ENCODE data around the gene FHOD3. TPM values are rescaled to one million over a fixed set of nuclear protein-coding genes. Genes with fewer than 3 reads are reported as not detected.

Gene FHOD3
- total RNA-seq, 1 experiment from 2014 or later, result 5.0 TPM

DNA sequence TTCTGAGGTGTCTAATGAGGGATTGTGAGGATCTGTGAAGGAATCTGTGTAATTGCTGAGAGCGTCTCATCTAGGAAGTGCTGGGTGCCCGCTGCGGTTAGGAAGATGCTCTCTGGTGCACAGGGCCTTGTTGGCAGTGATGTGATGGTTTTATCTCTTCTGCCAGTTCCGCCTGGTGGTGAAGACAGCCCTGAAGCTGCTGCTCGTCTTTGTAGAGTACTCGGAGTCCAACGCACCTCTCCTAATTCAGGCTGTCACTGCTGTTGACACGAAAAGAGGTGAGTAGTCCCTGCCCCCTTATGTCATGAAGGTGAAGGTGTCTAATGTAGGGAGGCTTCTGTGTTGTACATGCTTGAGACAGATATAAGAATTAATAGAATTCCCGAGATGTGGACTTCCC is 297.1 kb downstream of the FHOD3 start:
- no peak for DNase-seq (ENCODE audit: unreplicated experiment)
- H3K4me3 Mint-ChIP-seq (ENCODE audit: unreplicated experiment), result no peak overlapping the region
- H3K27me3 Mint-ChIP-seq (ENCODE audit: insufficient read depth, unreplicated experiment), result no peaks in the 10 kb centered on the region
- ChIA-PET POLR2A (no interaction called here), CTCF (no interaction called here)
- H3K36me3 Mint-ChIP-seq (ENCODE audit: insufficient read depth, unreplicated experiment), result peaks cover 7% of the 10 kb centered on the region
- TF ChIP-seq, protein P1, sequence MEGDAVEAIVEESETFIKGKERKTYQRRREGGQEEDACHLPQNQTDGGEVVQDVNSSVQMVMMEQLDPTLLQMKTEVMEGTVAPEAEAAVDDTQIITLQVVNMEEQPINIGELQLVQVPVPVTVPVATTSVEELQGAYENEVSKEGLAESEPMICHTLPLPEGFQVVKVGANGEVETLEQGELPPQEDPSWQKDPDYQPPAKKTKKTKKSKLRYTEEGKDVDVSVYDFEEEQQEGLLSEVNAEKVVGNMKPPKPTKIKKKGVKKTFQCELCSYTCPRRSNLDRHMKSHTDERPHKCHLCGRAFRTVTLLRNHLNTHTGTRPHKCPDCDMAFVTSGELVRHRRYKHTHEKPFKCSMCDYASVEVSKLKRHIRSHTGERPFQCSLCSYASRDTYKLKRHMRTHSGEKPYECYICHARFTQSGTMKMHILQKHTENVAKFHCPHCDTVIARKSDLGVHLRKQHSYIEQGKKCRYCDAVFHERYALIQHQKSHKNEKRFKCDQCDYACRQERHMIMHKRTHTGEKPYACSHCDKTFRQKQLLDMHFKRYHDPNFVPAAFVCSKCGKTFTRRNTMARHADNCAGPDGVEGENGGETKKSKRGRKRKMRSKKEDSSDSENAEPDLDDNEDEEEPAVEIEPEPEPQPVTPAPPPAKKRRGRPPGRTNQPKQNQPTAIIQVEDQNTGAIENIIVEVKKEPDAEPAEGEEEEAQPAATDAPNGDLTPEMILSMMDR (IDR thresholded peaks at IDR 0.05; ENCODE audit: unreplicated experiment), result no peak
- no peaks in the 10 kb centered on the region for H3K9me3 Mint-ChIP-seq (ENCODE audit: unreplicated experiment)
- peaks cover 17% of the 10 kb centered on the region for H3K4me1 Mint-ChIP-seq (ENCODE audit: insufficient read depth, unreplicated experiment)
- H3K27ac Mint-ChIP-seq (ENCODE audit: low read depth, unreplicated experiment), result no peak overlapping the region
- intact Hi-C loops (cut with micrococcal nuclease), result no loop called here
- BruUV-seq (replicated peaks), result no TSS peak

DNA sequence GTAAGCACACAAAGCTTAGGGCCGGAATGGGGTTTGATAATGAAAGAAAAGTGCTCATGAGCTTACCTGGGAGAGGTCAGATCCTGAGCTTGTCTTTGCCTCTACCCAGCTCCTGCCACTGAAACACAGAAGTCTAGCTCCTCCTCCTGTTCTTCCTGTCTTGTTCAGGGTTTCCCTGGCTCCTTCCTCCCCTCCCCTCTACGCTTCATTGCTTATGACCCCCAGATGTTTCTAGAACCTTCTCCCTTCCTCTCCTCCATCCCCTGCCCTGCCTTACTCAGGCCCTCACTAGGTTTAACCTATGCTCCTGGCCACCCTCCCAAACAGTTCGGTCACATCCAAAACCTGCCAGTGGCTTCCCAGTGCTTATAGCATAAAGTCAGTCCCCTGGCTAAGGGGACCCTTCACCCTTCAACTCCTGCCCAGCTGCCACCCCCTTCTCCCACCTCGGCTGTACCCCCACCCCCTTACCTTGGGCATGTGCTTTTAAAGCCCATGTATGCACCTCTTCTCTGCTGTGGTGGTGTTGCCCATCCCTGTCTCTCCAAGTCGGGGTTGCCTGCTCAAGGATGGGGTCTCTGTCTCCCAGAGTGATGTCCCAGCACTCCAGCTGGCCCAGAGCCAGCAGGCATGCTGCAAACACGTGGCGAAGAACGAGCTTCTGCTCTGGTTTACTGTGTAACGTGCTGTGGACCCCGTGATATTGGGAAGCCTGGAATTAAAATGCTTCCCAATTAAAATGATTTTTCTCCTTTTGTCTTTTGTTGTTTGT is 297.7 kb downstream of the FHOD3 start:
- Mint-ChIP-seq H3K36me3 (ENCODE audit: insufficient read depth, unreplicated experiment) (peaks cover 7% of the 10 kb centered on the region), H3K27me3 (ENCODE audit: insufficient read depth, unreplicated experiment) (no peaks in the 10 kb centered on the region), H3K4me3 (ENCODE audit: unreplicated experiment) (no peak overlapping the region), H3K9me3 (ENCODE audit: unreplicated experiment) (no peaks in the 10 kb centered on the region), H3K4me1 (ENCODE audit: insufficient read depth, unreplicated experiment) (peaks cover 17% of the 10 kb centered on the region), H3K27ac (ENCODE audit: low read depth, unreplicated experiment) (no peak overlapping the region)
- DNase-seq (ENCODE audit: unreplicated experiment), result no peak
- ChIA-PET CTCF (no interaction called here), POLR2A (no interaction called here)
- intact Hi-C loops (cut with micrococcal nuclease), result no loop called here
- TF ChIP-seq, protein P1 (IDR thresholded peaks at IDR 0.05; ENCODE audit: unreplicated experiment), result no peak
- BruUV-seq (replicated peaks), result no TSS peak

DNA sequence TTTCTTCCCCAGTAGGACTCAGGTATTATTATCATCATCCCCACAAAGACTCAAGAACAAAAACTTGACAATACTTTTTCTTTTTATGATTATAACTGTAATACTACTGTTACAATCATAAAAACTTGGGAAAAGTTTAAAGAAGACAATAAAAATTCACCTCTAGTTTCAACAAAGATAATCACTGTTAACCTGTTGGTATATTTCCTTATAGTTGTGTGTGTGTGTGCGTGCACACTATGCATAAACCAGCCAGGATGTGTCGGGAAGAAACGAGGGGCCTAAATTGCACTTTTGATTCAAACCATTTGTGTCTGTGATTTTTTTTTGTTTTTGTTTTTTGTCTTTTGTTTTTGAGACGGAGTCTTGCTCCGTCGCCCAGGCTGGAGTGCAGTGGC is 298.3 kb downstream of the FHOD3 start:
- H3K4me1 Mint-ChIP-seq (ENCODE audit: insufficient read depth, unreplicated experiment), result peaks cover 11% of the 10 kb centered on the region
- ChIA-PET CTCF (interaction anchor here (0.6 kb wide), 1 partner anchor 164 kb away, joined by 3 read pairs; no protein-coding TSS in a partner anchor), POLR2A (interaction anchor here (0.7 kb wide), 1 partner anchor 210 kb away, joined by 4 read pairs; no protein-coding TSS in a partner anchor)
- H3K27me3 Mint-ChIP-seq (ENCODE audit: insufficient read depth, unreplicated experiment), result no peaks in the 10 kb centered on the region
- intact Hi-C loops (cut with micrococcal nuclease), result no loop called here
- no peak overlapping the region for H3K27ac Mint-ChIP-seq (ENCODE audit: low read depth, unreplicated experiment)
- no peak for DNase-seq (ENCODE audit: unreplicated experiment)
- BruUV-seq (replicated peaks), result no TSS peak
- TF ChIP-seq, protein P1 (IDR thresholded peaks at IDR 0.05; ENCODE audit: unreplicated experiment), result no peak
- no peaks in the 10 kb centered on the region for H3K9me3 Mint-ChIP-seq (ENCODE audit: unreplicated experiment)
- H3K36me3 Mint-ChIP-seq (ENCODE audit: insufficient read depth, unreplicated experiment), result peaks cover 7% of the 10 kb centered on the region
- H3K4me3 Mint-ChIP-seq (ENCODE audit: unreplicated experiment), result no peak overlapping the region

DNA sequence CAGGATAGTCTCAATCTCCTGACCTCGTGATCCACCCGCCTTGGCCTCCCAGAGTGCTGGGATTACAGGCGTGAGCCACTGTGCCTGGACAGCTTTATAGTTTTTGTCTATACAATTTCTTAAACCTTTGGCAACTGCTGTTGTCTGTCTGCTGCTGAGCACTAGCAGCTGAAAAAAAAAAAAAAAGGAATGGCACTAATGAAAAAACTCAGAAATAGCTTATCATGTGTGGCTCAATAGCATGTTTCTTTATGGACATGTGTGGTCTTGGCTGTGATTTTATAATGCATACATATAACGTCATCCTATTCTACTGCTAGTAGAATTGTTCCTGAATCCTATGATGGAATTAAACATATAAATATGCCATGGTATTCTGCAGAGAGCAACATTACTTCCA is 300.1 kb downstream of the FHOD3 start:
- Mint-ChIP-seq H3K4me1 (ENCODE audit: insufficient read depth, unreplicated experiment) (peaks cover 6% of the 10 kb centered on the region), H3K9me3 (ENCODE audit: unreplicated experiment) (no peaks in the 10 kb centered on the region), H3K4me3 (ENCODE audit: unreplicated experiment) (no peak overlapping the region), H3K36me3 (ENCODE audit: insufficient read depth, unreplicated experiment) (peaks cover under 1% of the 10 kb centered on the region), H3K27ac (ENCODE audit: low read depth, unreplicated experiment) (no peak overlapping the region), H3K27me3 (ENCODE audit: insufficient read depth, unreplicated experiment) (no peaks in the 10 kb centered on the region)
- CTCF ChIA-PET, result interaction anchor here (0.9 to 1.0 kb wide), 3 partner anchors 25 to 91 kb away, joined by 3 to 4 read pairs (median 3); no protein-coding TSS in a partner anchor
- BruUV-seq (replicated peaks), result no TSS peak
- TF ChIP-seq, protein P1 (IDR thresholded peaks at IDR 0.05; ENCODE audit: unreplicated experiment), result no peak
- DNase-seq (ENCODE audit: unreplicated experiment), result no peak
- POLR2A ChIA-PET, result no interaction called here
- intact Hi-C loops (cut with micrococcal nuclease), result no loop called here
